GM12878 (cell line): Measurements from ENCODE around the gene TRIOBP. TPM values are rescaled to one million over a fixed set of nuclear protein-coding genes. Genes with fewer than 3 reads are reported as not detected.

ENCODE experiments used
- BACH1 ChIP-seq: fragments of 450-650 bp; IDR thresholded peaks from 2 replicates; pipeline ENCODE4 v1.6.1; 2017; ENCODE audit warnings: mild to moderate bottlenecking, borderline replicate concordance
- BCL11A ChIP-seq: IDR thresholded peaks from 2 replicates; pipeline ENCODE4 v1.6.1; 2011; ENCODE audit warnings: low read depth, low read length
- BHLHE40 ChIP-seq, 2 experiments: fragments of 450-650 bp in 1 of 2; IDR thresholded peaks; 2 replicates each; pipeline ENCODE4 v1.6.1; 2011 to 2017; ENCODE audit warnings: low read depth in 2 of 2, borderline replicate concordance in 1 of 2, improper control_type of control experiment in 1 of 2, low read length in 1 of 2, mild to moderate bottlenecking in 1 of 2
- BRCA1 ChIP-seq: IDR thresholded peaks from 2 replicates; pipeline ENCODE4 v1.6.1; 2011; ENCODE audit warnings: low read depth, low read length, improper control_type of control experiment
- CEBPB ChIP-seq, 2 experiments: fragments of 150-350 bp in 1 of 2; IDR thresholded peaks; 2 replicates each; pipeline ENCODE4 v1.6.1; 2012 to 2014; ENCODE audit warnings: low read depth in 2 of 2, low read length in 2 of 2, borderline replicate concordance in 1 of 2, inconsistent platforms in 1 of 2
- CHD1 ChIP-seq: IDR thresholded peaks from 2 replicates; pipeline ENCODE4 v1.6.1; 2012; ENCODE audit warnings: low read depth, low read length, improper control_type of control experiment
- CHD4 ChIP-seq: fragments of 200-600 bp; sonication (generic); IDR thresholded peaks from 2 replicates; pipeline ENCODE4 v1.6.1; 2016; ENCODE audit warnings: mild to moderate bottlenecking
- CTCF ChIP-seq, 3 experiments: IDR thresholded peaks in 2 of 3; conservative IDR thresholded peaks in 1 of 3; 2 replicates each; pipeline ENCODE4 v1.5.1; 2011; ENCODE audit warnings: low read depth in 3 of 3, low read length in 3 of 3, mild to moderate bottlenecking in 3 of 3, control low read depth in 2 of 3, moderate library complexity in 2 of 3, inconsistent platforms in 1 of 3, mixed read lengths in 1 of 3; ENCODE audit not compliant: control insufficient read depth in 2 of 3, insufficient read depth in 1 of 3; ENCODE audit errors: extremely low read depth in 1 of 3
- EP300 ChIP-seq, 2 experiments: fragments of 150-350 bp in 1 of 2; IDR thresholded peaks; 2 replicates each; pipeline ENCODE4 v1.6.1; 2011 to 2012; ENCODE audit warnings: low read depth in 2 of 2, low read length in 2 of 2, borderline replicate concordance in 1 of 2, improper control_type of control experiment in 1 of 2, inconsistent platforms in 1 of 2; ENCODE audit not compliant: control insufficient read depth in 1 of 2
- GABPA ChIP-seq: IDR thresholded peaks from 2 replicates; pipeline ENCODE4 v1.6.1; 2014; ENCODE audit warnings: antibody characterized with exemption, low read depth, mild to moderate bottlenecking, inconsistent platforms
- HDGF ChIP-seq: fragments of 450-650 bp; IDR thresholded peaks from 2 replicates; pipeline ENCODE4 v1.6.1; 2016; ENCODE audit warnings: antibody characterized with exemption
- HSF1 ChIP-seq: fragments of 150-350 bp; IDR thresholded peaks from 2 replicates; pipeline ENCODE4 v1.6.1; 2014; ENCODE audit warnings: mild to moderate bottlenecking, low read depth, low read length
- JUNB ChIP-seq: IDR thresholded peaks from 2 replicates; pipeline ENCODE4 v1.6.1; 2016; ENCODE audit warnings: antibody characterized with exemption, mild to moderate bottlenecking
- KLF5 ChIP-seq: fragments of 450-650 bp; IDR thresholded peaks from 2 replicates; pipeline ENCODE4 v1.6.1; 2014; ENCODE audit warnings: mild to moderate bottlenecking; ENCODE audit not compliant: partially characterized antibody
- MTA2 ChIP-seq: fragments of 450-650 bp; IDR thresholded peaks from 2 replicates; pipeline ENCODE4 v1.6.1; 2016; ENCODE audit warnings: low read depth, mild to moderate bottlenecking, moderate library complexity
- MYB ChIP-seq: fragments of 150-350 bp; IDR thresholded peaks from 2 replicates; pipeline ENCODE4 v1.6.1; 2014; ENCODE audit warnings: mild to moderate bottlenecking, low read depth, low read length, borderline replicate concordance
- MYC ChIP-seq: IDR thresholded peaks from 2 replicates; pipeline ENCODE4 v1.6.1; 2011; ENCODE audit warnings: mild to moderate bottlenecking, low read length, moderate library complexity, inconsistent platforms; ENCODE audit not compliant: insufficient read depth, insufficient replicate concordance, insufficient read length, severe bottlenecking
- NFIC ChIP-seq: IDR thresholded peaks from 2 replicates; pipeline ENCODE4 v1.6.1; 2012; ENCODE audit warnings: low read depth, mild to moderate bottlenecking, inconsistent platforms, low read length, moderate library complexity
- NFYA ChIP-seq: IDR thresholded peaks from 2 replicates; pipeline ENCODE4 v1.6.1; 2011; ENCODE audit warnings: low read depth, mild to moderate bottlenecking, low read length, improper control_type of control experiment, borderline replicate concordance
- NR2C1 ChIP-seq: fragments of 450-650 bp; IDR thresholded peaks from 2 replicates; pipeline ENCODE4 v1.6.1; 2017; ENCODE audit warnings: antibody characterized with exemption, mild to moderate bottlenecking, moderate library complexity
- RUNX3 ChIP-seq: IDR thresholded peaks from 2 replicates; pipeline ENCODE4 v1.6.1; 2012; ENCODE audit warnings: low read length, inconsistent platforms
- SP1 ChIP-seq: IDR thresholded peaks from one replicate; pipeline ENCODE4 v1.6.1; 2011; ENCODE audit warnings: low read depth, low read length
- TCF12 ChIP-seq: IDR thresholded peaks from 2 replicates; pipeline ENCODE4 v1.6.1; 2011; ENCODE audit warnings: low read depth, mild to moderate bottlenecking, low read length
- YBX1 ChIP-seq: fragments of 450-650 bp; IDR thresholded peaks from 2 replicates; pipeline ENCODE4 v1.6.1; 2016; ENCODE audit warnings: antibody characterized with exemption
- YY1 ChIP-seq: IDR thresholded peaks from 2 replicates; pipeline ENCODE4 v1.6.1; 2011; ENCODE audit warnings: low read depth, mild to moderate bottlenecking, low read length
- ZNF217 ChIP-seq: fragments of 450-650 bp; IDR thresholded peaks from 2 replicates; pipeline ENCODE4 v1.6.1; 2017; ENCODE audit warnings: antibody characterized with exemption, mild to moderate bottlenecking
- ZNF622 ChIP-seq: fragments of 450-650 bp; IDR thresholded peaks from 2 replicates; pipeline ENCODE4 v1.6.1; 2017; ENCODE audit warnings: mild to moderate bottlenecking, inconsistent platforms
- polyA plus RNA-seq, 11 experiments: library from polyadenylated mRNA; depleted of rRNA in 4 of 11; unstranded in 6 of 11; stranded (reverse) in 5 of 11; fragments of >200 nt; fragmentation: Nextera tagmentation in 4 of 11; fragmentation: Illumina TruSeq in 1 of 11; extraction: Ambion mirVana in 4 of 11; extraction: Trizol in 1 of 11; gene quantifications; 1 replicate in 1 of 11; 2 replicates in 10 of 11; pipeline versions ENCODE4 v1.2.1 to v1.2.3, GENCODE V29; 2011 to 2016; ENCODE audit warnings: inconsistent platforms in 2 of 11, missing spikeins in 2 of 11, low read depth in 1 of 11
- total RNA-seq, 4 experiments: library from RNA; depleted of rRNA in 3 of 4; stranded (reverse); fragments of >200 nt in 3 of 4; fragmentation: Illumina TruSeq in 1 of 4; extraction: Trizol in 1 of 4; gene quantifications; 2 replicates each; pipeline versions ENCODE4 v1.2.1 to v1.2.3, GENCODE V29; 2013 to 2021

Gene TRIOBP
- total and polyA plus RNA-seq, 10 of the 15 experiments (the other 5 are each of a cell fraction or from before 2014, with no cell fraction given) = 0.21 to 23.6 (median 11.9) TPM

GRCh38 chr22:37817705-37818408, 121.0 kb downstream of the TRIOBP start (continued):
- TF ChIP-seq MYC = no peak
- no peak for TF ChIP-seq NFIC
- no peak for TF ChIP-seq JUNB
- TF ChIP-seq ZNF217 = no peak
- TF ChIP-seq CHD1 = no peak
- peak; percentile 58 for TF ChIP-seq YY1
- TF ChIP-seq BACH1 = peak; percentile 49; the same call in 1 of the 2 replicates
- TF ChIP-seq TCF12 = no peak
- TF ChIP-seq HSF1 = no peak
- TF ChIP-seq MYB = no peak
- TF ChIP-seq EP300 (IDR thresholded peaks at IDR 0.05; ENCODE audit: borderline replicate concordance in 1 of 2, control insufficient read depth in 1 of 2, low read depth in 2 of 2, low read length in 2 of 2) = no peak
- TF ChIP-seq SP1 = peak; percentile 23
- TF ChIP-seq BHLHE40 (IDR thresholded peaks at IDR 0.05; ENCODE audit: borderline replicate concordance in 1 of 2, low read depth in 2 of 2, low read length in 1 of 2) = peak; percentile 24 to 48; a peak in 1 of 4 replicates
- no peak for TF ChIP-seq CHD4
- no peak for TF ChIP-seq RUNX3
- no peak for TF ChIP-seq MTA2
- peak; percentile 90 to 97 (median 92) for TF ChIP-seq CTCF (IDR thresholded peaks at IDR 0.05 in 2 of 3, conservative IDR thresholded peaks at IDR 0.05 in 1 of 3; ENCODE audit: control insufficient read depth in 2 of 3, extremely low read depth in 1 of 3, insufficient read depth in 1 of 3, low read depth in 3 of 3, low read length in 3 of 3)
- no peak for TF ChIP-seq CEBPB (IDR thresholded peaks at IDR 0.05; ENCODE audit: borderline replicate concordance in 1 of 2, low read depth in 2 of 2, low read length in 2 of 2)
- no peak for TF ChIP-seq BRCA1
- no peak for TF ChIP-seq NR2C1
- no peak for TF ChIP-seq YBX1
- no peak for TF ChIP-seq KLF5
- TF ChIP-seq ZNF622 = no peak
- TF ChIP-seq BCL11A = no peak
- no peak for TF ChIP-seq GABPA
- TF ChIP-seq NFYA = no peak
- TF ChIP-seq HDGF = no peak
